NCI-H1092 (cell line): ENCODE data around the gene NKAIN2.
"Not testable (repeated sequence)": the region's sequence is repeated elsewhere in the genome, so short reads cannot be mapped to it uniquely, and the experiment has no call there.

Source experiments
- DNase-seq: peaks from one replicate; lab custom pipeline; 2025; lab: John Stamatoyannopoulos, UW

The NKAIN2 gene

GRCh38 chr6:124496334-124496733 is 692.7 kb downstream of the NKAIN2 start:
- no peak for DNase-seq

GRCh38 chr6:124512431-124512830 is 708.8 kb downstream of the NKAIN2 start:
- no peak for DNase-seq

- DNase-seq: no peak
Observed at GRCh38 chr6:124517339-124517738, 713.7 kb downstream of the NKAIN2 start.

- DNase-seq: no peak
Observed at GRCh38 chr6:124520514-124520913, 716.8 kb downstream of the NKAIN2 start.

GRCh38 chr6:124522335-124522734 is 718.7 kb downstream of the NKAIN2 start:
- DNase-seq: no peak

- no peak for DNase-seq
Observed at GRCh38 chr6:124524491-124525200, 721.0 kb downstream of the NKAIN2 start.

GRCh38 chr6:124530926-124531325 is 727.3 kb downstream of the NKAIN2 start:
- no peak for DNase-seq

GRCh38 chr6:124535299-124535698 is 731.6 kb downstream of the NKAIN2 start:
- DNase-seq: no peak

- DNase-seq: no peak
Observed at GRCh38 chr6:124535746-124536145, 732.1 kb downstream of the NKAIN2 start.

- no peak for DNase-seq
Observed at GRCh38 chr6:124536157-124536841, 732.6 kb downstream of the NKAIN2 start.

- DNase-seq: no peak
Observed at GRCh38 chr6:124536842-124537191, 733.2 kb downstream of the NKAIN2 start.

- DNase-seq: no peak
Observed at GRCh38 chr6:124539096-124539495, 735.4 kb downstream of the NKAIN2 start.

GRCh38 chr6:124541573-124541972 is 737.9 kb downstream of the NKAIN2 start:
- no peak for DNase-seq

GRCh38 chr6:124546601-124547000 is 742.9 kb downstream of the NKAIN2 start:
- no peak for DNase-seq

- DNase-seq: no peak
Observed at GRCh38 chr6:124551711-124552233, 748.1 kb downstream of the NKAIN2 start.

GRCh38 chr6:124557873-124558272 is 754.2 kb downstream of the NKAIN2 start:
- DNase-seq: no peak

- DNase-seq: not testable (repeated sequence)
Observed at GRCh38 chr6:124560078-124560477, 756.4 kb downstream of the NKAIN2 start.

- no peak for DNase-seq
Observed at GRCh38 chr6:124560873-124561567, 757.4 kb downstream of the NKAIN2 start.

- DNase-seq: no peak
Observed at GRCh38 chr6:124561635-124562130, 758.0 kb downstream of the NKAIN2 start.

GRCh38 chr6:124564125-124564524 is 760.5 kb downstream of the NKAIN2 start:
- not testable (repeated sequence) for DNase-seq

- no peak for DNase-seq
Observed at GRCh38 chr6:124567401-124567800, 763.7 kb downstream of the NKAIN2 start.

- no peak for DNase-seq
Observed at GRCh38 chr6:124573953-124574352, 770.3 kb downstream of the NKAIN2 start.
